IPS DF 19.7 (cell line): ENCODE data around the gene ADAM33.

ENCODE experiments used
- DNase-seq: peaks from one replicate; pipeline ENCODE4 v3.0.0-alpha.2; 2013; ENCODE audit warnings: low read depth, low spot score

ADAM33 gene, protein sequence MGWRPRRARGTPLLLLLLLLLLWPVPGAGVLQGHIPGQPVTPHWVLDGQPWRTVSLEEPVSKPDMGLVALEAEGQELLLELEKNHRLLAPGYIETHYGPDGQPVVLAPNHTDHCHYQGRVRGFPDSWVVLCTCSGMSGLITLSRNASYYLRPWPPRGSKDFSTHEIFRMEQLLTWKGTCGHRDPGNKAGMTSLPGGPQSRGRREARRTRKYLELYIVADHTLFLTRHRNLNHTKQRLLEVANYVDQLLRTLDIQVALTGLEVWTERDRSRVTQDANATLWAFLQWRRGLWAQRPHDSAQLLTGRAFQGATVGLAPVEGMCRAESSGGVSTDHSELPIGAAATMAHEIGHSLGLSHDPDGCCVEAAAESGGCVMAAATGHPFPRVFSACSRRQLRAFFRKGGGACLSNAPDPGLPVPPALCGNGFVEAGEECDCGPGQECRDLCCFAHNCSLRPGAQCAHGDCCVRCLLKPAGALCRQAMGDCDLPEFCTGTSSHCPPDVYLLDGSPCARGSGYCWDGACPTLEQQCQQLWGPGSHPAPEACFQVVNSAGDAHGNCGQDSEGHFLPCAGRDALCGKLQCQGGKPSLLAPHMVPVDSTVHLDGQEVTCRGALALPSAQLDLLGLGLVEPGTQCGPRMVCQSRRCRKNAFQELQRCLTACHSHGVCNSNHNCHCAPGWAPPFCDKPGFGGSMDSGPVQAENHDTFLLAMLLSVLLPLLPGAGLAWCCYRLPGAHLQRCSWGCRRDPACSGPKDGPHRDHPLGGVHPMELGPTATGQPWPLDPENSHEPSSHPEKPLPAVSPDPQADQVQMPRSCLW

DNA sequence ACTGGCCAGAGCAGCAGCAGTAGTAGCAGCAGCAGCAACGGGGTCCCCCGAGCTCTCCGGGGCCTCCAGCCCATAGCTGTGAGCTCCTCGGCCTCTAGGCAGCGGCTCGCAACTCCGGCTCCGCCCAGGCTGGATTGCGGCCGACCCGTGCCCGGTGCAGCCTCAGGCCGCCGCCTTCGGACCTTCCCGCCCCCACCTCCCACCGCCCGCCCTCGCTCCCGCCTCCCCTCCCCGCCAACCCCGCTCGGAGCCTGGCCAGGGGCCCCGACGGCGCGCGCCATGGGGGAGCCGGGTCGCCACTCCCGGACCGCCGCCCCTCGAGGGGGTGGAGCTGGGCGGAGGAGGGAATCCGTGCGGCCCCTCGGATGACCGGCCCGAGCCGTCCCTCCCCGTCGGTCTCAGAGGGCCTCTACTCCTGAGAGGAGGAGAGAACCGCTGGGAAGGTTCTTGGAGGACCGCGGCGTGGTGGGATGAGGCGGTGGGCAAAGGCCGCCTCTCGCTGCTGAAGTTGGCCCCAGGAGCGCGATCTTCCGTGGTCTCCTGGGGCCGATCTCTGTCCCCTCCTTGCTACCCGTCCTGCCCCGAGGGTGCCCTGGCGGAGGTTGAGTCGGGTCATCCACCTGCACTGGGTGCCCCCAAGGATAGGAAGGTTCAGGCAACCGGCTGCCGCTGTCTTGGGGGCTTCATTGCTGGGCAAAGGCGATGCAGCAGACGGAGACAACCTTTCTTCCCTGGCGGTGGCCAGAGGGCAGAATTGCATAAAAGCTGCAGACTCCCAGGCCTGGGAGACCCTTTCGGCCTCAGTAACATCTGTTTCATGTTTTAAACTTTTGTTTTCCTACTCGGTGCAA lies at the start of gene ADAM33:
ADAM33 (minus strand) TSS at position 80 of the 851 bp plus-strand sequence; CDS start at position 74, 6 bp downstream.
- DNase-seq, result no peak

DNA sequence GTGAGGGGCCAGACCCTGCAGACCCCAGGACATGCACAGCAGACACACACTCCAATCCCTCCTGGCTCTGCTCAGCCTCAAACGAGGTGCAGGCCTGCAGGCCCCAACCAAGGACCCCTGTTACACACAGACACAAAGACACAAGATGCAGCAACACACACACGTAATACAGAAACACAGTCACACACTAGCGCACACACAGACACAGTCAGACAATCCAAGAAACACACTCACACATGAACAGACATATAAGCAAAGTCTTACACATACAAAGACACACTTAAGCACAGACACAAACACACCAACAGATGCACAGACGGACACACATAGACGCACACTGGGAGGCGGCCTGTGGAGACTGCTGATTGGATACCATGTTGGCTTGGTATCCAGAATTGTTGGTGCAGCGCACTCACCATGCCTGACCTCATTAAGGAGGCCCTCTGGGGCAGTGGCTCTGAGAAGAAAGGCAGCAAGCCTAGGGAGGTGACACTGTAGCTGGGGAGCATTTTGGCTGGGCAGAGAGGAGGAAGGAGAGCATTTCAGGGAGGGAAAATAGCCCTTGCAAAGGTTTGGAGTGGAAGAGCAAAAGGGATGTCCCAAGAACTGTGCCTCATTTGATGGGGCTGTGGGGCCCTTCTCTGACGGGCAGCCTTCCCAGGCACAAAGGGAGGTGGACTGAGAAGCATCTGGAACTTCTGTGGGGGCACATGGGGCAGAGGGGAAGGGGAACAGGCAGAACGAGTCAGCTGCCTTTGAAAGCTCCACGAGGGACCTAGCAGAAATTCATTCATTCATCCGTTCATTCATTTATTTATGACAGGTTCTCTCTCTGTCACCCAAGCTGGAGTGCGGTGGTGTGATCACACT lies 49.2 kb upstream of the ADAM33 start:
- DNase-seq, result no peak

DNA sequence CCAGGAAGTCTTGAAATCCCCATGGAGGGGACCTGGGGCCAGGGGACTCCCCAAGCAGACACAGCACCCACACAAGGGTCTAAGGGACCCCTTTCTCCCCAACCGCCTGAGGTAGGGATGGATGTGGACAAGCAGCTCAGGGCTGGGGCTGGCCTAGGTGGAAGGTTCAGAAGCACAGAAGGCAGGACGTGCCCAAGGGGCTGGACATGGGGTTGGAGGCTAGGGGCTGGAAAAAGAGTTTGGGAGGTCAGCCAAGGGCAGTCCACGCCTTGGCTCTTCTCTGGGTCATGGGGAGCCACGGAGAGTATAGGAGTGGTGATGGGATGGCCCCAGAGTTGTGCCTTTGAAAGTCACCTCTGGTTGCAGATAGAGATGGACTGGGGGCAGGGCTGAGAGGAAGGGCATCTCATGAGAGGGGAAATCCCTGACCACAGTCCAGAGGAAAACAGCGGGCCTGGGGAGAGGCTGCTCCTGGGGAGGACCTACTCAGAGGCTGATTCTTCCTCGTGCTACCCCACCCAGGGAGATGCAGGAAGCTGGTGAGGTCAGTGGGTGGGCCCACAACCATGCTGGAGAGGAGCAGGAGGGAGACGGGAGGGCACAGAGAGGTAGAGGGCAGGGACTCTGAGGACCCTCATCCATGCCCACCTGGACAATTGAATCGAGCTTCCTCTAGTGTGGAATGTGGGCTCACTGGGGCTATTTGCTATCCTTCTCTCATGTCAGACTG lies 48.2 kb upstream of the ADAM33 start:
- DNase-seq, result no peak

DNA sequence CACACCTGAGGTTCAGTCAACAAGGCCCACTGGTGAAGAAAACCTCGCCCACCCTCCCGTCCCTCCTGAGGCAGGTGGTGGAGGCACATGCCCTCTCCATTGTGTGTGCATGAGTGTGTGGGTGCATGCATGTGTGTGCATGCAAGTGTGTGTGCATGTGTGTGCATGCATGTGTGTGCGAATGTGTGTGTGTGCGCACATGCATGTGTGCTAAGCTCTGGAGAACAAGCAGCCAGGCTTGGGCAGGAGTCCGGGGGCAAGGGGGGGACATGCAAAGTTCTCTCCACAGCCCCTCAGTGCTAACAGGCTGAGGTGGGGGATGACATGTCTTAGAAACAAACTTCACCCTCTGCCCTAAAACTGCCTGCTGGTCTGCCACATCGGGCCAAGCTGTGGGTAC lies 47.6 kb upstream of the ADAM33 start:
- DNase-seq, result no peak

DNA sequence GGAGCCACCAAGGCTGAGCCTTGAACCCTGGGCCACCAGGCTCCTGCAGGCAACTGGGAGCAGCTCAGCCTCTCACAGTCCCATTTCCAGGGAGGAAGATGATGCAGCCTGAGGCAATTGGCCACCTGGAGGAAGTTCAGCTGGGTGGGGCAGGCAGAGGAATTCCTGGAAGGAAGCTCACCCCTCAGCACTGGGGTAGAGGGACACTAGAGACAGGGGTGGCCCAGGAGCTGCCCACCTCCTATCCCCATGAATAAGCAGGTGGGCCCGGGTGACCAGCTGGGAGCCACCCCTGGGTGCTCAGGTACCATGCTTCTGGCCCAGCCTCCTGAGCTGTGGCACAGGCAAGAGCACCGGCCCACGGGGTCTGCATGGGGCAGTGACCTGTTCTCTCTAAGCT lies 47.1 kb upstream of the ADAM33 start:
- DNase-seq, result no peak

DNA sequence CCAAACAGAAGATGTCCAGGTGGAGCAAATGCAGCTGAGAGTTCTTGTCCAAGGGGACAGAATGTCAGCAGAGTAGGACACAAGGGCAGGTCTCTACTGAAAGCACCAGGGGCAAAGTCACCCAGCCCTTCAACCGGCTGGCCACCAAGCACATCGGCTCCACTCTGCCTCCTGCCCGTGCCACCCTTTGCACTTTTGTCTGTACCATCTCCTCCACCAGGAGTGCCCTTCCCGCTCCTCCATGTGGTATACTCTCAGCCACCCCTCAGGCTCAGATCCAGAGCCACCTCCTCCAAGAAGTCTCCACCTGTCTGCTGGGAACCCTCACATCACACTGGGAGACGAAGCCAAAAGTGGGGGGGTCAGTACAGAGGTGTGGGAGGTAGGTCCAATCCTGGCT lies 46.5 kb upstream of the ADAM33 start:
- no peak for DNase-seq

DNA sequence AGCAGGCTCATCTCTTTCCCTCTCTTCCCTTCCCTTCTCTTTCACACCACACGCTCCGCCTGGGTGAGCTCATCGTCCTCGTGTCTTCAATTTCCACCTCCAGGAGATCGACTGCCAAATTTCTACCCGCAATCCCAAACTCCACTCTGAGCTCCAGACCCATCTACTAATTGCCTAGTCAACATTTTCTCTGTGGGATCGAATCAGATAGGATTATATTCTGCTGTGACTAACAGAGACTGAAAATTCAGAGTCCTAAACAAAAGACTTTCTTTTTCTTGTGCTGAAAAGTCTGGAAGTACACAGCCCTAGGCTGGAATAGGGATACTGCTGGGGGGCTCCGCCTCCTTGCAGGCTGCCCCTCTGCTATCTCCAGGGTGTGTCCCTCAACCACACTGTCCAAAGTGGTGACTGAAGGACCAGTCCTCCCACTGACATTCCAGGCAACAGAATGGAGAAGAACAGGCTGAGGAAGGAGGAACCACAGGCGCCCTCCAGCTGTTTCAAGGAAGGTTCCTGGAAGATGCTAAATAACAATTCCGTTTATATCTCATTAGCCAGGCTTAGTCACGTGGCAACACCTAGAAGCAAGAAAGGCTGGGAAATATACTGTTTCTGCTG lies 45.7 kb upstream of the ADAM33 start:
- no peak for DNase-seq

DNA sequence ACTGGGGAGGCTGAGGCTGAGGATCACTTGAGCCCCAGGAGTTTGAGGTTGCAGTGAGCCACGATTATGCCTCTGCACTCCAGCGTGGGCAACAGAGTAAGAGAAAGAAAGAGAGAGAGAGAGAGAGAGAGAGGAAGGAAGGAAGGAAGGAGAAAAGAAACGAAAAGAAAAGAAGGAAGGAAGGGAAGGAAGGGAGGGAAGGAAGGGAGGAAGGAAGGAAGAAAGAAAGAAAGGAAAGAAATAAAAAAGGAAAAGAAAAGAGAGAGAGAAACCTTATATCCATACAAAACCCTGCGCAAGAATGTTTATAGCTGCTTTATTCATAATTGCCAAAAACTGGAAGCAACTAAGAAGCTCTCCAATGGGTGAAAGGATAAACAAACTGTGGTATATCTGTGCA lies 42.5 kb upstream of the ADAM33 start:
- DNase-seq, result no peak

DNA sequence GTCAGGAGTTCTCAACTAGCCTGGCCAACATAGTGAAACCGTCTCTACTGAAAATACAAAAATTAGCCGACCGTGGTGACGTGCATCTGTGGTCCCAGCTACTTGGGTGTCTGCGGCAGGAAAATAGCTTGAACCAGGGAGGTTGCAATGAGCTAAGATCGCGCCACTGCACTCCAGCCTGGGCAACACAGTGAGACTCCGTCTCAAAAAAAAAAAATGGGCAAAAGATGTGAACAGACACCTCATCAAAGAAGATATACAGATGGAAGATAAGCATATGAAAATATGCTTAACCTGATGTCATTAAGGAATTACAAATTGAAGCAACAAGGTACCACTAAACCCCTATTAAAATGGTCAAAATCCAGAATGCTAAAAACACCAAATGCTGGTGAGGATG lies 41.5 kb upstream of the ADAM33 start:
- DNase-seq, result no peak

DNA sequence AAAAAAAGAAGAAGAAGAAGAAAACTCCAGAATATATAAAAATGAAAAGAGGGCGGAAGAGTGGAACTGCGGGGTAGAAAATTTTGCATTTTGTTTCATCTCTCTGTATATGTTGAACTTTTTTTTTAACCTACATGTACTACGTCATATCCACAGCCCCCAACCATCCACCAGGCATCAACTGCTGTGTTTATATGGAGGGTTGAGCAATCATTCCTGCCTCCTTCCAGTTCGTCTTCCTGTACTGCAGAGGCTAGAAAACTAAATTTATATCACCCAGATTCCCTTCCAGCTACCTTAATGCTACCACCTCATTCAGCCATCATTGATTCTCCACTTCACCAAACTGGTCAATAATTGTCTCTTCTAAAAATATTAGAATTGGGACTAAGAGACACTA lies 40.1 kb upstream of the ADAM33 start:
- DNase-seq, result no peak

DNA sequence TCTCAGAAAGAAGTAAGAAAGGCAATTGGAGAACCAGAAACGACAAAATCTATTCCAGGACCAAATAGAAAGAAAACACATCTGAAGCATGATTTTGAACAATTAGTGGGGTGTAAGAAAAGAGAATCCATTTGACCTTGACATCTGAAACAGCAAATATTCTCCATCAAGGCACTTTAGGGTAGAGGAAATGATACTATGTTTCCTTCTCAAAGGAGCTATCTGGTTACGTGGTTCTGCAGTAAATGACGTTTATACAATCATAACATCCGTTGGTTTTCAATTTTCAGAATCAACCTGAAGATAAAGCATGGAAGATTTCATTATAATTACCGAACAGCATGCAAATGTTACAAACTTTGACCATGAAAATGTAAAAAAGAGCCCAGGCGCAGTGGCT lies 38.8 kb upstream of the ADAM33 start:
- no peak for DNase-seq

DNA sequence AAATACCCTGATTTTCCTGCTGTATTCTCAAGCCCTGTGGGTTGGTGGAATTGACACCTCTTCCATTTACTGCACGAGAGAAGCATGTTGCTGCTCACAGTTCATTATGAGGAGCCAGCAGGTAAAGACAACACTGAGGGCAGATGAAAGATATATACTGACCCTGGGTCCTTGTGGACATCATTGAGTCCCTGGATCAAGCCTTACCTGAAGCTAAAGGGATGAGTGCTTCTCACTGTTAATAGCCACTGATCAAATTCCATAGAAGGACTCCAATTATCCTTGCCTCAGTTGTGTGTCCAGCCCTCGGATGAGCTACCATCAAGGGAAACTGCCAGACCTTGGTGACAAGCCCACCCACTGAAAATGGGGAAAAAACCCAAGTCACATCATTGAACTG lies 38.3 kb upstream of the ADAM33 start:
- DNase-seq, result no peak

DNA sequence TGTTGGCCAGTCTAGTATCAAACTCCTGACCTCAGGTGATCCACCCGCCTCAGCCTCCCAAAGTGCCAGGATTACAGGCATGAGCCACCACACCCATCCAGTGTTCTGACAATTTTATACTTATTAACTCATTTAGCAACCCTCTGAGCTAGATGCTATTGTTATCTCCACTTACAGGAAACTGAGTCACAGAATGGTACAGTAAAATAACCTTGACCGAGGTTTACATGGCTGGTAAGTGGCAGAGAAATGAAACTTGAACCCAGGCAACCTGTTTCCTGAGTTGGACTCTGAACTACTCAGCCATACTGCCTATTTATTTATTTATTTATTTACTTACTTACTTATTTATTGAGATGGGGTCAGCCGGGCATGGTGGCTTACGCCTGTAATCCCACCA lies 37.2 kb upstream of the ADAM33 start:
- DNase-seq, result no peak

DNA sequence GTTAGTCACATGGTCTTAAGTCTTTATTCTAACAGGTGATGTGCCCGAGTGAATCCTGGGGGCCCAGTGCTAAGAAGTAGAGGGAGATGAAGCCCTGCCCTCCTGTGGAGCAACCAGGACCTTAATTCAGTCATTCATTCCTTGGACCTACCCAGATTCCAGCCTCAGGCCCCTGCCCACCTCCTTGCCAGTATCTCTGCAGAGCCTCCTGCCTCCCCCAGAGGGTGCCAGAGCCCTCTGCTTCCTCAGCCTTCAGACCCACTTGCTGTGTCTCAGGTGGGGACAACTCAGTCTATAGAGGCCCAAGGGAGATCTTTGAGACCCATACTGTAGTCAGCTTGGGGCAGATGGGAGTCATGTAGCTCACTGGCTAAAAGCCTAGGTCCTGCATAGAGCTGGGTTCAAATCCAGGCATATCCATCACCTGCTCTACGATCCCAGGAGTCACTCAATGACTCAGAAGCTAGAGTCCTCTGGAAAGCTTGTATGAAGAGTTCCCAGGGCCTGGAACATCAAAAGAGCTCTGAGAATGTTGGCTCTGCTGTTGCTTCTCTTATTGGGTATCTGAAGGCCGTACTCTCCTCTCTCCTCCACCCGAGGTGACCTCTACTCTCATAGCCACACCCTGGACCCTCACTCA lies 34.5 kb upstream of the ADAM33 start:
- DNase-seq, result peak; percentile 33

DNA sequence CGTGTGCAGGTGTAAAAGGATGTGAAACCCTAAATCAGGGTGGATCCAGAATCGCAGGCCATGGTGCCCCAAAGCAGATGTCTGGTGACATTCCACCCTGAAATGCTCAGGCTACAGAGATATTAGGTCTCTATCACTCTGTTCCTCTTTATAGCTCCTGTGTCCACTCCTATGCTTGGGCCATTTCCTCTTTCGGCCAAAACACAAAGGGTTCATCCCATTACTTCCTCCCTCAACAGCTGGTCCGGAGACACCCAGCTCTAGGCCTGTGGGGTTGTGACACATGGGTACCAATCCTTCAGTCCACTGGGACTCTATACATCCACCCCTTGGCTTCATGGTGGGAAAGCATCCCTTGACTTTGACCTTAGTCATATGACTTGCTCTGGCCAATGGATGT lies 32.3 kb upstream of the ADAM33 start:
- DNase-seq, result no peak

DNA sequence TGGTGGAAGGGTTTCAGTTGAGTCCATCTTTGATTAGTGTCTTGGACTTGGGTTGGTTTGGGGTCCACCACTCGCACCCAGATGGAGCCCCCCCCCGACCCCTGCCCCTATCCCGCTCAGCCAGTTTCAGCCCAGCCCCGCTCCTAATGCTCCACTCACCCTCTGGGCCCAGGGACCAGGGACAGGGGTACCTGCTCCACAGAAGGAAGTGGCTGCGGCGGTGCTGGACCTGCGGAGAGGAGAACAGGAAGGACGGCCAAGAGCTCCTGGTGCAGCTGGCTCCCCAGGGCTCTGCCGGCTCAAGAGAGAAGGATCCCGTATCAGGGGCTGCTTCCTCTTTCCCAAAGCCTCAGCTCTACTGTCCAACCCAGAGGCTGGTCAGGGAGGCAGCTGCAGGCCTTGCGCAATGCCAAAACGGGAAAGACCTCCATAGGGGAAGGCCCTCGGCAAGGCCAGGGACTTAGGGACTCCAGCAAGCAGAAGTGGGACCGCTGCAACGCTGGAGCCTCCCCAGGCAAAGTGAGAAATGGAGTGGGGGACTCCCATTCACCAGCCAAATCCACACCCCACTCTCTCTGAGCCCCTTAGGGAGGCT lies 30.6 kb upstream of the ADAM33 start, which contains the start of gene SIGLEC1:
SIGLEC1 (minus strand) TSS at position 322 of the 595 bp plus-strand sequence. CDS start 5,472 bp downstream, outside the sequence.
- DNase-seq, result no peak

DNA sequence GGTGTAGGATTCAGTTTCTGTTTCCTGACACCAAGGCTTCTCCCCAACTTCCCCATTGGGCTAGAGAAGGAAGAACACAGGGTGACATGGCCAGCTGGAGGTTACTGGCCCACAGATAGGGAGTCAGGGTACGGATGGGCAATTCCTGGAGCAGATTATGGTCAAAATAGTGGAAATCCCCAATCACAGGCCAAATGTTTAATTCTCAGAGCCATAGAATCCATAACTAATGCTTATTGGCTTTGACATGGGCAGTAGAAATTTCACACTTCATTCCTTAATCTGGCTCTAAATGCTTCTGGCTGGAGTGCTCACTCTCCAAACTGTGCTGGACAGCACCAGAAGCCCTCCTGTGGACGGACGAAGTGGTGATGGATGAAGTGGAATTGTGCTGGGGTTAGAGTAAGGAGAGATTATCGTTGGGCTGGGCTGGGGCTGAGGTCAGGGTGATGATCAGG lies 29.7 kb upstream of the ADAM33 start:
- no peak for DNase-seq

DNA sequence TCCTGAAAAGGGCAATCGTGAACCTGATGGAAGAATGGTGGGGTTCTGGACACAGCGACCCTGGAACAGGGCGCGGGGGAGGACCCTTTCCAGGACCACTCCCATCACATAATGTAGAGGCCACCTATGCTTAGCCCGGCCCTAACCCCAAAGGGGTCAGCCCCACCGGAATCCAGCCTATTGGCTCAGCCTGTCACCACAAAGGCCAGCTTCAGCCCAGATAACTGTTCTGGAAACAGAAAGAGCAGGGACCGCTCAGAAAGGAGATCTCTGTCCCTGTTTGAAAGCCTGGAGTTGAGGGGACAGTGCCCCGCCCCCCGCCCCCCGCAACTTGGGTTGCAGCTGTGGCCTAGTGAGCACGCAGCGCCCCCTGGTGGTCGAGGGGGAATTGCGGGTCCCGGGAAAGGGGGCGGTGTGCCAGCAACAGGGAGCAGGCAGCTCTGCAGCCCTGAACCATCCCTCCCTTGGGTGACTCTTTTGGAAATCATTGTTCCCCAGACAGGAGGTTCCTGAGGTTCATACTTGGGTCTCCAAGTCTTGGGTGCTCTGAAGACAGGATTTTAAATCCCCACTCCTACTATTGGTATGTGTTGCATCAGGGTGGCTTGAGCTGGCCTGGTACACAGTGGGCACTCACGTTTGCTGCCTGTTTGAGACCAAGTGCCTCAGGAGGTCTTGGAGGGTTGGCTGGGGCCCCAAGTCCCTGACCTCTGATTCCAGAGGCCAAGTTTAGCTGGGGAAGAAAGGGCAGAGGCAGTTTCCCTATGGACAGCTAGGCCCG lies 29.1 kb upstream of the ADAM33 start:
- no peak for DNase-seq
